Activated naive CD4-positive, alpha-beta T cell treated with anti-CD3 and anti-CD28 coated beads, Interleukin-2, amount 50 U/mL, for 24 hours (primary cell): ENCODE data around the gene CPVL.

Experiments used
- H3K27ac Mint-ChIP-seq: one replicate; pipeline ENCODE4 v1.8.0; 2021; ENCODE audit warnings: mild to moderate bottlenecking, mixed read lengths
- H3K27me3 Mint-ChIP-seq: one replicate; pipeline ENCODE4 v1.8.0; 2021; ENCODE audit warnings: mixed read lengths
- H3K36me3 Mint-ChIP-seq: one replicate; pipeline ENCODE4 v1.8.0; 2021; ENCODE audit warnings: mixed read lengths
- H3K4me1 Mint-ChIP-seq: one replicate; pipeline ENCODE4 v1.8.0; 2021; ENCODE audit warnings: mixed read lengths
- H3K4me3 Mint-ChIP-seq: one replicate; pipeline ENCODE4 v1.8.0; 2021; ENCODE audit warnings: mild to moderate bottlenecking, mixed read lengths
- H3K9me3 Mint-ChIP-seq: one replicate; pipeline ENCODE4 v1.8.0; 2021; ENCODE audit warnings: mixed read lengths

Gene CPVL

DNA sequence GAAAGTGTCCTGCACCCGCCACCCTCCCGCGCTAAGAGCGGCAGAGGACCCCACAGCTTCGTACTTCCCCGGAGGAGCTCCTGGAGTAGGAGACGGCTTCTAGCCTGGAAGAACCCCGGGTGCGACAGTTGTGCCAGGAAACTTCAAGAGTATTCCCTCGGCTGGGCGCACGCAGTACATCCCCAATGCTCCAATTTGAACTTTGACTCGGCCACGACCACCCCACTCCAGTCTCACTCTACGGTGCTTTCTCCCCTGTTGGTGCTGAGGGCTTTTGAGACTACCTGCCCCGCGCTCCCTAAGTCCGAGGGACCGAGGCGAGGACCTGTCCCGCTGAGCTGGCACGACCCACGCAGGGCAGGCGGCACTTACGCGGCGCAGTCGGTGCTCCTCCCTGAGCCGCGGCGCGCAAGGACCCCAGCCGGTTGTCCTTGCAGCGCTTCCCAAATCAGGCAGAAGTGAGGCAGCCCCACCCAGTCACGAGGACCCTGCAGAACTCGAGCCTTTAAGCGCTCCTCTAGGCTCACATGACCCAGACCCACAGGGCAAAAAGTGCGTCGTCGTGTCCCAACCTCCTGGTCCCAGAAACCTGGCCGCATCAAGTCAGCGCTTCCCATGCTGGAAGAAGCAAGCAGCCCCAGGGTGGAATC is at the start of gene CPVL:
CPVL (minus strand) TSS at position 481 of the 650 bp plus-strand sequence. CDS start 25,476 bp downstream, outside the sequence.
- H3K4me3 Mint-ChIP-seq = no peak within 1 kb of the TSS
- no peak within 1 kb of the TSS for H3K27ac Mint-ChIP-seq
- H3K4me1 Mint-ChIP-seq = no peaks in the 10 kb centered on the region
- H3K36me3 Mint-ChIP-seq = no peaks in the 10 kb centered on the region
- H3K27me3 Mint-ChIP-seq = peaks cover 20% of the 10 kb centered on the region
- no peaks in the 10 kb centered on the region for H3K9me3 Mint-ChIP-seq

DNA sequence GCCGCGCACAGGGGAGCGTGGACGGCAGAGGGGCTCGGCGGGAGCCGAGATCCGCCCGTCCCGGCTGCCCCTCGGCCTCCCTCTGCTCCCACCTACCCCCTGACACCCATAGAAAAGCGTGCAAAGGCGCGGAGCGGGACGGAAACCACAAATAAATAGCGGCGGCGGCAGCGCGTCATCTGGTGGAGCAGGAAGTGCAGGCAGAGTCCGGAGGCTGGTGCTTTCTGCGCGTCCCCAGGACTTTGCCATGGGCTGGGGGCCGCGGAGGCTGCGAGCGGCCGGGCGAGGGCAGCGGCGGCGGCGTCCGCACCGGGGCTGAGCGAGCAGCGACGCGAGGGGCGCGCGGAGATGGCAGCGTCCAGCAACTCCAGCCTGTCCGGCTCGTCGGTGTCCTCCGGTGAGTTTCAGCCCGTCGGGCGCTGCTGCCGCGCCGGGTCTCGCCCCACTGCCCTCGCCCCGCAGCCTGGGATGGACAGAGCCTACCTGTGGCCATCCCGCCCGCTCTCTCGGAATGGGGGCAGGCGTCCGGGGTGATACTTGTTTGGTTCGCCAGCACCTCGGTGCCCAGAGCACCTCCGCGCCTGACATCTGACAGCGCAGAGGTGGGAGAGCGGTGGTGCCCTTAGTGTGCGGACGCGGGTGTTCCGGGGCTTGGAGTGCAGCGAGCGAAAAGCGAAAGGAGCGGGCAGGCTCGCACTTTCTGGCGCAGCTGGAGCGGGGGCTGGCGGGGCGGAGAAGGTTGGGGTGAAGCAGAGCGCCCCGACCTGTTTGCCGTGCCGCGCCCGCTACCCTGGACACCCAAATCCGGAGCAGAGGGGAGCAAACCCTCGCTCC is 48.5 kb upstream of the CPVL start, which contains the start of gene CHN2:
CHN2 (plus strand) TSS at position 182 of the 834 bp plus-strand sequence.
- Mint-ChIP-seq H3K27ac (peak within 1 kb of the TSS; percentile 32), H3K36me3 (no peaks in the 10 kb centered on the region), H3K9me3 (no peaks in the 10 kb centered on the region), H3K4me1 (peaks cover 8% of the 10 kb centered on the region), H3K27me3 (peaks cover 39% of the 10 kb centered on the region), H3K4me3 (peak within 1 kb of the TSS; percentile 78)

DNA sequence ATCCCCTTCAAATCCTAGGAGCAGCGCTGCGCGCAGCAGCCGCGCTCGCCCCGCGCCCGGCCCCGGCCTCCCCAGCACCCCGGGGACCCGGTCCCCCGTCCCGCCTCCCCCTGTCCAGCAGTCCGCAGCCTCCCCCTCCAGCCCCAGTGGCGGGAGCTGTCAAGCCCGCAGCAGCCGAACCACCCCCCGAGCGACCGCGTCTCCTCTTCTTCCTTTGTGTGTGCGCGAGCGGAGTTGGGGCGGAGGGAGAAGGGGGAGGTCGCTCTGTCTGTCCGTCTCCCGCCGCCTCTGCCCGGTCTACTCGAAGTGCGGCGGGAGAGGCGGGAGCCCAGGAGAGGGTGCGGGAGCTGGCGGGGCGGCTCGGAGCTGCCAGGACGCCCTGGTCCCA is 47.9 kb upstream of the CPVL start:
- Mint-ChIP-seq H3K4me3 (peak overlapping the region; percentile 70), H3K4me1 (peaks cover 8% of the 10 kb centered on the region), H3K27me3 (peaks cover 41% of the 10 kb centered on the region), H3K9me3 (no peaks in the 10 kb centered on the region), H3K36me3 (no peaks in the 10 kb centered on the region), H3K27ac (no peak overlapping the region)

DNA sequence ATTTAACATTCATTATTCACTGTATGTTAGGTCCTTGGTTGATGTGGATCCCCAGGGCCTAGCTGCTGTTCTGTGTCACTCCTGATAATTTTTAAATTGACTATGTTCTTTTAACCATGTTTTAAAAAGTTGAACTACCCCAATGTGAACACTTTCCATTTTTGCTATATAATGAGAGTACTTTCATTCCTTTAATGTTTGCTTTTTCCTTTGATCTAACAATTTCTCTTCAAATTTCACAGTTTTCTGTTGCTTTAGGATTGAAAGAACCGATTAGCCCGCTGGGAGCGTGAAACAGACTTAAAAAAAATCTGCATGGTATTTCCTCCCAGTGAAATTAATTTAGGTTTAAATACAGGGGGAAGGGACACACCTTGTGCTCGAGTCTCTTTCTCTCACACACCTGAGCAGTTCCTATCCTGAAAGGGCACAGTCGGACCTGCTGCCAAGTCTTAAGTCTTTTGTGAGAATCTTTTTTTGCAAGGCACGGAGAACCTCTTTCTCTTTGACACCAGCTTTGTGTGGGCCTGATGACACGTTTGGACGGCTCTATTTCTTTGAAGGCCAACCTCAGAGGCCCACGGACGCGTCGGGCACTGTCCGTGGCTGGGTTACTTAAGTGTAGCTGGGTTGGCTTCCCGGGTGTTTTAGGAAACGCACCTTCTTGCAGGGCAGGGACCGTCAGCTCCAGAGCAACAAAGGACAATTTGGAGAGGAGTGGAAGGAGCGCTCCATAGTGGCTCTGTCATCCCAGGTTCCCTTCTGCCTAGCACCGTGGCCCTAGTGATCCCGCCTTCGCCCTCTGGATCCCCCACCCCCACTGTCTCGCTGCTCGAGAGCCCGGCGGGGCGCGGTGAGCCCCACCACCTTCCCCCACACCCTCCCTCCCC is 47.2 kb upstream of the CPVL start:
- peaks cover 8% of the 10 kb centered on the region for H3K4me1 Mint-ChIP-seq
- H3K4me3 Mint-ChIP-seq = peak overlapping the region; percentile 15
- no peaks in the 10 kb centered on the region for H3K9me3 Mint-ChIP-seq
- H3K27me3 Mint-ChIP-seq = peaks cover 41% of the 10 kb centered on the region
- H3K27ac Mint-ChIP-seq = no peak overlapping the region
- H3K36me3 Mint-ChIP-seq = no peaks in the 10 kb centered on the region

DNA sequence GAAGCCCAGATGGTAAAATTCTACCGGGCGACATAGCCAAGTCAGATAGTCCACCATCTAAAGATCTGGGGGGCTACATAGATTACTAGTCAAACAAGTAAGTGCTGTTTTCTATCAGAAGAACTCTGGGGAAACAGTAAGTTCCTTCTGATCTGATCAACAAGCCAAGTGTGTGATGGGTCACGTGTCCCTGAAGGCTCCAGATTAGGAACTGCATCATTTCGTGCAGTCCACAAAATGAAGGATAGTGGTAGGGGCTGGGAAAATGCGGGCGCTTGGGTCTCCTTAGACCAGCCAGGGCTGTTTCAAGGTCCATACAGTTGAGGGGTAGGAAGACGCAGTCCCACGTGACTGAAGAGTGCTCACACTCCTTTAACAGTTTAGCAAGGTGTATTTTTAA is 46.5 kb upstream of the CPVL start:
- Mint-ChIP-seq H3K36me3 (no peaks in the 10 kb centered on the region), H3K9me3 (no peaks in the 10 kb centered on the region), H3K4me3 (no peak overlapping the region), H3K4me1 (peaks cover 8% of the 10 kb centered on the region), H3K27ac (no peak overlapping the region), H3K27me3 (peaks cover 42% of the 10 kb centered on the region)

DNA sequence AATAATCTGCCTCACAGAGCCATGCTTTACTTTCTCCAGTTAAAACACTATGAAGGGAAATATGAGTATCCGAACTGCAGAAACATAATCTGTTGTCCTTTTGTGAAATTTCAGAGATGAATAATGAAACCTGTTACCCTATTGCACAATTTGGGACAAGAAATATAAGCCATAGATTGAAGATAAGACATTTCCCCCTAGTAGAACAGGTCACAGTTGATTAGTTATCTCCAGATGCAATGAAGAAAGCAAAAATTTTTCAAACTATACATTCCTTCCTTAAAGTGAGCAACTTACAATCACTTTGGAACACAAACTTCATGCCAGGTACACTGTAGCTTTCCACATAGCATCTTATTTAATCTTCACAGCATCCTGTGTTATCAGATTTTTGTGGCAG is 46.0 kb upstream of the CPVL start:
- H3K9me3 Mint-ChIP-seq = no peaks in the 10 kb centered on the region
- peaks cover 8% of the 10 kb centered on the region for H3K4me1 Mint-ChIP-seq
- H3K4me3 Mint-ChIP-seq = no peak overlapping the region

DNA sequence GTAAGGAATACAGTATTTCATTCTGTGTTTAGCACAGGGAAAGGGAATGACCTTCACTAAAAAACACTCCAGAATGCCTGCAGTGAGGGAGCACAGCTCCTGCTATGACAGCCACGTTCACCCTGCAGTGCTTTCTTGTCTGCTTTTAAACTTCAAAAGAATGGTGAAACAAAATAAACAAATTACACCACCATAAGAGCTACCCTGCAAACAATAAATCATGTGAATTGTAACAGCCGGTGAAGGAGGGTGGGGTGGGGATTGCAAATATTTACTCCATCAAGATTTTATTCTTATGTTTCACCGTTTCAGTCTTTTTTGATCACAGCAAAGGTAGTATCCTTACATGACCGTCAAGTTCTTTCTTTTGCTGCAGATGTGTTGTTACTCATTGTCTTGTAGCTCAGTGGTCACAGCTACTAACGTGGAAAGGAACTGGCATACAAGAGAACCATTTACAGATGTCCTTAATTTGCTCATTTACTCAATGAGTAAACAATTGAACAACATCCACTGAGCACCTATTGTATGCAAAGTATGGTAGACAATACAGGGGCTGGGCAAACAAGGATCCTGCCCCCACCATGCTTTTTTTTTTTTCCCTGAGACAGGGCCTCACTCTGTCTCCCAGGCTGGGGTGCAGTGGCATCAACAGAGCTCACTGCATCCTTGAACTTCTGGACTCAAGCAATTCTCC is 44.2 kb upstream of the CPVL start:
- Mint-ChIP-seq H3K27ac (no peak overlapping the region), H3K36me3 (no peaks in the 10 kb centered on the region), H3K27me3 (peaks cover 30% of the 10 kb centered on the region), H3K4me3 (no peak overlapping the region), H3K9me3 (no peaks in the 10 kb centered on the region), H3K4me1 (peaks cover 3% of the 10 kb centered on the region)

More for the DNA sequence above, 46.0 kb upstream of the CPVL start:
- Mint-ChIP-seq H3K27ac (no peak overlapping the region), H3K36me3 (no peaks in the 10 kb centered on the region), H3K27me3 (peaks cover 41% of the 10 kb centered on the region)

DNA sequence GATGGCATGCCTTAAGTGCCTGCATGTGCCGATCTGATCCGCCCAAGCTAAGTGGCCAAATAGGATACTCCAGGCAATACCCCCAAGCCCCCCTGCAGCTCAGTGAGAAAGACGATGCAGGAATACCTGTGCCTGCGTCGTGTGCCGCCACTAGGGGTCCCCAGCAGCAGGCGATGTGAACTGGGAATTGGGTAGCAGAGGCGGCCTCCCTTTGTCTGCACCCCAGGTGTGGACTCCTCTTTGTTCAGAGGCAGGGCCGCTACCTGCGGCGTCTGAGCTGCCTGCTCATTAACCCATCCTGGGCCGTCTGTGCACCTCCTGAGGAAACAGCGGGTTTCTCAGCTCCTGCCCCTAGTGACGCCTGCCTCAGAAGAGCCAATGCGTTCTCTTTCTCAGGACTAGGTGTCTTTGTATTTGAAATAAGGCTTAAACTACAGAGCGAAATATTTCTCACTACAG is 43.4 kb upstream of the CPVL start:
- no peak overlapping the region for H3K4me3 Mint-ChIP-seq

DNA sequence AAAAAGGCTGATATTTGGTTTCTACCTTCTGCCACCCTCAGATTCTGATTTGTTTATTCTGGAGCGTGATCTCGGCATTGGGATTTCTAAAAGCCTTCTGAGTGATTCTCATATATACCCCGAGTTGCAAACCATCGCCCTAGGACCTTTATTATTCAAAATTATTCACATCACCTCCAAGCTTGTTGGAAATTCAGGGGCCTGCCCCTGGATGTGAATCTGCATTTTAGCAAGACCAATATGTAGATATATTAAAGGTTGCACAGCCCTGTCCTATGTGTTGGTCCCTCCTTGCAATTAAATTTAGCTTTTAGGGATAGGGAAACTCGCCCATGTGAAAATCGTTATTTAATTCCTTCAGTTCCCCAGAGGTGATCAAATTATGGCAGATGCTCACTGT is 39.3 kb upstream of the CPVL start:
- H3K9me3 Mint-ChIP-seq = no peaks in the 10 kb centered on the region
- no peaks in the 10 kb centered on the region for H3K36me3 Mint-ChIP-seq
- H3K4me1 Mint-ChIP-seq = no peaks in the 10 kb centered on the region
- peaks cover 9% of the 10 kb centered on the region for H3K27me3 Mint-ChIP-seq
- H3K27ac Mint-ChIP-seq = no peak overlapping the region
- H3K4me3 Mint-ChIP-seq = no peak overlapping the region

More for the DNA sequence above, 43.4 kb upstream of the CPVL start:
- Mint-ChIP-seq H3K4me1 (no peaks in the 10 kb centered on the region), H3K36me3 (no peaks in the 10 kb centered on the region), H3K27ac (peak overlapping the region; percentile 56), H3K9me3 (no peaks in the 10 kb centered on the region), H3K27me3 (peaks cover 28% of the 10 kb centered on the region)

DNA sequence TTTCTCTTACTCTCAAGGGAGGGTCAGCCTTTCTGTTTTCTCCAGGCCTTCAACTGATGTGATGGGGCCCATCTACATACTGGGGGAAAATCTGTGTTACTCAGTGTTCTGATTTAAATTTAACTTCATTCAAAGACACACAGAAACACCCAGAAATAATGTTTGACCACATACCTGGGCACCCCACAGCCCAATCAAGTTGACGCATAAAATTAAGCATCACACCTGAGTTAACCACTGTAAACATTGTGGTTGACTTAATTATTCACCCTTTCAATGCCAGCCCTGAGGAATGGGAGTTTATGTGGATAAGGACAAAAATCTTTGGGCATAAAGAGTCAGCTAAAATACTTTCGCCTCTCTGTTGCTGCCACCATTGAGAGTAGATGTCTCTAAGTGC is 38.3 kb upstream of the CPVL start:
- H3K4me1 Mint-ChIP-seq = no peaks in the 10 kb centered on the region
- H3K27ac Mint-ChIP-seq = no peak overlapping the region
- H3K9me3 Mint-ChIP-seq = no peaks in the 10 kb centered on the region
- H3K36me3 Mint-ChIP-seq = no peaks in the 10 kb centered on the region
- H3K4me3 Mint-ChIP-seq = no peak overlapping the region
- H3K27me3 Mint-ChIP-seq = peaks cover 6% of the 10 kb centered on the region

DNA sequence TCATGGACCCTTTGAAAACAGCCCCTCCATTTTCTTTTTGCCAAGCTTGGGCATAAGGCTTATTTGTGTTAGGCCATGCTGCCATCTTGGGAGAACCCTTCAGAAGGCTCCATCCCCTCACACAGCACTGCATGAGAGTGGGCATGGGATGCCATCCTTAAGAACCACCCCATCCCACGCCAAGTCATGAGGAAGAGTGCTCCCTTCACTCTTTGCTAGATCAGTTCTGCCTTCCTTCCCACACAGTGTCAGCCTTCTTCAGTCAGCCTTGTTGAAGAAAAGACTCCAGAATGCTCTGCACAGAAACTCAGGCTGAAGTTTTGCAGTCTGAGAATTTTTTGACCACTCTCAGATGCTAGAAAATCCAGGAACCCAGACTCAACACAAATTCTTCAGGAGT is 32.8 kb upstream of the CPVL start:
- no peaks in the 10 kb centered on the region for H3K4me1 Mint-ChIP-seq
- no peaks in the 10 kb centered on the region for H3K9me3 Mint-ChIP-seq
- H3K4me3 Mint-ChIP-seq = no peak overlapping the region
- H3K27me3 Mint-ChIP-seq = no peaks in the 10 kb centered on the region
- no peak overlapping the region for H3K27ac Mint-ChIP-seq
- no peaks in the 10 kb centered on the region for H3K36me3 Mint-ChIP-seq

DNA sequence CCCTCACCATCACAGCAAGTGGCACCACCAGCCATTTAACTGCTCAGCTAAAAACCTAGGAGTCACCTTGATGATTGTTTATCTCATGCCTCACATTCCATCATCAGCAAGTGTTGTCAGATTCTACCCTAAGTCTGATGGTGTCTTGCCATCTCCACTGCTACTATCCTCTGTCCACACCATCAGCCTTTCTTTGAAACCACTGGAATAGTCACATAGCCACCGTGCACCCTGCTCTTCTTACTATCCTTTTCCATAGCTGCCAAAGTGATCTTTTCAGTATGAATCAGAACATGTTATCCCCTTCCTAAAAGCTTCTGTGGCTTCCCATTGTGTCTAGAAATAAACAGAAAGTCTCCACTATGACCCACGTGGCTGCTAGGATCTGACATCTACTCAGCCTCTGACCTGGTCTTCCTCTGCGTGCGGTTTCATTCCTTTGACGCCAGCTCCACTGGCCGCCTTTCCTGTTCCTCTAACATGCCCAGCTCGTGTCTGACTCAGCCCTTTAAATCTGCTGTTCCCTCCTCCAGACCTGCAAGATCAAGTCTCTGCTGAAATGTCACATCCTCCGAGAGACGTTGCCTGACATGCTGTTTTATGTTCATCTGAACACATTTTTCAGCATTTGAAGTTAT is 31.7 kb upstream of the CPVL start:
- Mint-ChIP-seq H3K36me3 (no peaks in the 10 kb centered on the region), H3K4me3 (no peak overlapping the region), H3K4me1 (no peaks in the 10 kb centered on the region), H3K27me3 (no peaks in the 10 kb centered on the region), H3K9me3 (no peaks in the 10 kb centered on the region), H3K27ac (no peak overlapping the region)

DNA sequence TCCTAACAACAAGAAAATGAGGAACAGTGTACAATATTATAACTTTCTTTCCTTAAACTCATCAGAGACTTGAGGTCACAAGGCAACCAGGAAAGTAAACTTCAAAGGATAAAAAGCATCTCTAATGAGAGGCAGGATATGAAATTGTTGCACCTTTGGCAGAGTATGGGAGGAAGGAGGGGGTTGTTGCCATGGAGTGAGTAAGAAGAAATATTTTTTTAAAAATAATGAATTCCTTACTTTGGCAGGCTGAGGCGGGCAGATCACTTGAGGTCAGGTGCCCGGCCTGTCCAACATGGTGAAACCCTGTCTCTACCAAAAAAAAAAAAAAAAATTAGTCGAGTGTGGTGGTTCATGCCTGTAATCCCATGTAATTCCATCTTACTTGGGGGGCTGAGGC is 27.1 kb upstream of the CPVL start:
- no peak overlapping the region for H3K27ac Mint-ChIP-seq
- H3K4me1 Mint-ChIP-seq = no peaks in the 10 kb centered on the region
- no peak overlapping the region for H3K4me3 Mint-ChIP-seq
- no peaks in the 10 kb centered on the region for H3K36me3 Mint-ChIP-seq
- peaks cover 5% of the 10 kb centered on the region for H3K27me3 Mint-ChIP-seq
- no peaks in the 10 kb centered on the region for H3K9me3 Mint-ChIP-seq

DNA sequence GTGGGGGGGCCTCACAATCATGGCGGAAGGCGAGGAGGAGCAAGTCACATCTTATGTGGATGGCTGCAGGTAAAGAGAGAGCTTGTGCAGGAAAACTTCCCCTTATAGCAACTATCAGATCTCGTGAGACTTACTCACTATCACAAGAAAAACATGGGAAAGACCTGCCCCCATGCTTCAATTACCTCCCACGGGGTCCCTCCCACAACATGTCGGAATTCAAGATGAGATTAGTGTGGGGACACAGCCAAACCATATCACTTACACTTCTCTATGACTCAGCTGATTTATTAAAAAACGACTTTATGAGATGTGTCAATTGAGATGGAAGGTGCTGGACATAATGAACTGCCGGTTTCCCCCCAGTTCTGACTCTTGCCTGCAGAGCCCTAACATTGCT is 24.4 kb upstream of the CPVL start:
- H3K36me3 Mint-ChIP-seq = no peaks in the 10 kb centered on the region
- peaks cover 6% of the 10 kb centered on the region for H3K9me3 Mint-ChIP-seq
- H3K27me3 Mint-ChIP-seq = peaks cover 5% of the 10 kb centered on the region
- H3K27ac Mint-ChIP-seq = no peak overlapping the region
- H3K4me3 Mint-ChIP-seq = no peak overlapping the region
- H3K4me1 Mint-ChIP-seq = no peaks in the 10 kb centered on the region

DNA sequence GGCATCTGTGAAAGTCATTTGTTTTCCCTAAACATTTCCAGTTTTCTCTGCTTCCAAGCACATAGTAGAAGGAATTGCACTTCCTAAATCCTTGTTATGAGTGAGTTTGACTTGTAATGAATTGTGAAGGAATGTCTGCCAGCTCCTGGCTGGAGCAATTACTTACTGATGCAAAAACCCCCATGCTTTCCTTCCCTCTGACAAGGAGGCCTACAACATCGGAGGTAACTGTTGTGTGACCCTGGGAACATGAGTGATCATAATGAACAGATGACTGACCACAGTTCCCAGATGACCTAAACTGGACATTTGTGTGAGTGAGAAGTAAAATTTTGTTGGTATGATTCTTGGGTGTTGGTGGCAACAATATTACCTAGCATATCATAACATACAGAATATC is 21.4 kb upstream of the CPVL start:
- H3K27ac Mint-ChIP-seq = no peak overlapping the region
- no peaks in the 10 kb centered on the region for H3K36me3 Mint-ChIP-seq
- H3K9me3 Mint-ChIP-seq = peaks cover 6% of the 10 kb centered on the region
- peaks cover 5% of the 10 kb centered on the region for H3K27me3 Mint-ChIP-seq
- H3K4me3 Mint-ChIP-seq = no peak overlapping the region
- H3K4me1 Mint-ChIP-seq = no peaks in the 10 kb centered on the region
